Adrenal gland (tissue), 19 donors: ENCODE results near the gene CENPT. TPM values are rescaled to one million over a fixed set of nuclear protein-coding genes. Genes with fewer than 3 reads are reported as not detected.

Experiments used
- DNase-seq, 7 donors: peaks; one replicate each; pipeline ENCODE4 v3.0.0-alpha.2; 2019 to 2020
- H3K27ac ChIP-seq, 5 donors: fragments of 200-600 bp; sonication (generic) in 4 of 5; 1 replicate in 3 of 5; 2 replicates in 2 of 5; pipeline versions ENCODE4 v1.5.1 to v1.8.0; 2016 to 2020; ENCODE audit warnings: mild to moderate bottlenecking in 1 of 5
- H3K27me3 ChIP-seq: fragments of 200-600 bp; 2 replicates; pipeline ENCODE4 v1.8.0; 2021
- H3K36me3 ChIP-seq, 2 donors: fragments of 200-600 bp; replicated peaks in 1 of 2; 1 replicate in 1 of 2; 2 replicates in 1 of 2; pipeline versions ENCODE4 v1.5.1 to v1.8.0; 2018 to 2022
- H3K4me1 ChIP-seq, 2 donors: fragments of 200-600 bp; replicated peaks in 1 of 2; 1 replicate in 1 of 2; 2 replicates in 1 of 2; pipeline versions ENCODE4 v1.5.1 to v1.8.0; 2018 to 2021
- H3K4me3 ChIP-seq, 4 donors: fragments of 200-600 bp; sonication (generic) in 3 of 4; one replicate each; pipeline ENCODE4 v1.5.1; 2016 to 2018
- H3K9me3 ChIP-seq, 3 donors: fragments of 200-600 bp; sonication (generic) in 1 of 3; replicated peaks in 1 of 3; 1 replicate in 2 of 3; 2 replicates in 1 of 3; pipeline versions ENCODE4 v1.5.1 to v1.8.0; 2016 to 2021
- POLR2A ChIP-seq, 2 donors: fragments of 450-650 bp; IDR thresholded peaks; one replicate each; pipeline ENCODE4 v1.6.1; 2017; ENCODE audit warnings: antibody characterized with exemption in 2 of 2, mild to moderate bottlenecking in 2 of 2, moderate library complexity in 1 of 2
- WGBS, 4 donors: extraction: QIAGEN DNeasy Blood & Tissue Kit in 2 of 4; methylation state at CpG; one replicate each; pipeline versions ENCODE4 v1.1.5 to v1.1.7; 2013 to 2017; 5-methylcytosine and 5-hydroxymethylcytosine counted together
- intact Hi-C, 2 donors: fragments of 100-400 bp; cut with DNase I; formaldehyde crosslinking; loops; one replicate each; pipeline versions ENCODE4 v1.14.1 to v1.15.0; 2022 to 2023
- long read RNA-seq, 10 donors: library from polyadenylated mRNA in 3 of 10; unstranded in 2 of 10; stranded (forward) in 1 of 10; transcript quantifications; one replicate each; pipeline ENCODE4 v2.0.0 and lab custom pipeline, GENCODE V29; 2021 to 2026
- polyA plus RNA-seq, 3 donors: library from polyadenylated mRNA; stranded (reverse); fragments of 200-250 nt in 2 of 3; fragments of 350-450 nt in 1 of 3; fragmentation: Illumina TruSeq in 1 of 3; extraction: RNeasy Lipid Tissue Mini Kit (QIAGEN cat#74804) in 1 of 3; gene quantifications; one replicate each; pipeline ENCODE4 v1.2.3, GENCODE V29; 2013 to 2014
- total RNA-seq, 9 donors: library from RNA; depleted of rRNA in 4 of 9; stranded (reverse); fragments of >200 nt in 4 of 9; fragments of 120-200 nt in 1 of 9; fragmentation: NEBNext Ultra II Directional in 1 of 9; extraction: Animal tissue kit (Norgen Biotek cat#: 25700) in 1 of 9; gene quantifications; one replicate each; pipeline versions ENCODE4 v1.1.0 to v1.2.4, GENCODE V29; 2013 to 2023
- TF ChIP-seq, protein P1 (sequence below), 6 experiments: fragments of 450-650 bp in 4 of 6; fragments of 200-600 bp in 2 of 6; sonication (generic) in 1 of 6; IDR thresholded peaks; 1 replicate in 5 of 6; 2 replicates in 1 of 6; pipeline versions ENCODE4 v1.5.1 to v1.8.0; 2016 to 2021; ENCODE audit warnings: antibody characterized with exemption in 6 of 6, mild to moderate bottlenecking in 2 of 6, moderate library complexity in 1 of 6
- donor health status: healthy with polysubstance abuse.
- donor health status: Bipolar disorder and iron deficiency.
- donor health status: DM: yes; HTN: yes; CAD: no.
- donor health status: DM: no; HTN: no; CAD: no.
- donor health status: DM: no; HTN: no; CAD: no.
- donor health status: DM: yes; HTN: yes; CAD: no.

CENPT gene
- total RNA-seq (10 to 100 TPM; 18.1 to 58.6 (median 33.6) TPM), polyA plus RNA-seq (100 to 1,000 TPM in 2 of 3 donors, 10 to 100 TPM in 1; 15.8 to 250 (median 126) TPM)
- long read RNA-seq, donor 1 = 0 reads
- long read RNA-seq, donor 2, partial matches to known transcripts = 13 of 14 reads
- long read RNA-seq, donor 2, other reads (novel, unspliced or antisense) = 0 of 14 reads
- long read RNA-seq, donor 3 = 0 reads
- long read RNA-seq, donor 4, partial matches to known transcripts = 10 of 17 reads
- long read RNA-seq, donor 4, other reads (novel, unspliced or antisense) = 3 of 17 reads
- long read RNA-seq, donor 5, transcript CENPT-233 (10 exons, 2,957 nt) = minor isoform, 6 of 133 reads
- long read RNA-seq, donor 5, transcript CENPT-218 (12 exons, 2,133 nt) = major isoform, 24 of 133 reads
- long read RNA-seq, donor 5, partial matches to known transcripts = 53 of 133 reads
- long read RNA-seq, donor 5, other reads (novel, unspliced or antisense) = 50 of 133 reads
- long read RNA-seq, donor 6, partial matches to known transcripts = 10 of 15 reads
- long read RNA-seq, donor 6, other reads (novel, unspliced or antisense) = 2 of 15 reads
- long read RNA-seq, donor 7, partial matches to known transcripts = 0 of 1 reads
- long read RNA-seq, donor 7, other reads (novel, unspliced or antisense) = 0 of 1 reads
- long read RNA-seq, donor 8, partial matches to known transcripts = 5 of 8 reads
- long read RNA-seq, donor 8, other reads (novel, unspliced or antisense) = 0 of 8 reads
- long read RNA-seq, donor 9, partial matches to known transcripts = 0 of 2 reads
- long read RNA-seq, donor 9, other reads (novel, unspliced or antisense) = 0 of 2 reads
- long read RNA-seq, donor 10, transcript CENPT-218 (12 exons, 2,133 nt) = major isoform, 5 of 126 reads
- long read RNA-seq, donor 10, partial matches to known transcripts = 27 of 126 reads
- long read RNA-seq, donor 10, other reads (novel, unspliced or antisense) = 94 of 126 reads

DNA sequence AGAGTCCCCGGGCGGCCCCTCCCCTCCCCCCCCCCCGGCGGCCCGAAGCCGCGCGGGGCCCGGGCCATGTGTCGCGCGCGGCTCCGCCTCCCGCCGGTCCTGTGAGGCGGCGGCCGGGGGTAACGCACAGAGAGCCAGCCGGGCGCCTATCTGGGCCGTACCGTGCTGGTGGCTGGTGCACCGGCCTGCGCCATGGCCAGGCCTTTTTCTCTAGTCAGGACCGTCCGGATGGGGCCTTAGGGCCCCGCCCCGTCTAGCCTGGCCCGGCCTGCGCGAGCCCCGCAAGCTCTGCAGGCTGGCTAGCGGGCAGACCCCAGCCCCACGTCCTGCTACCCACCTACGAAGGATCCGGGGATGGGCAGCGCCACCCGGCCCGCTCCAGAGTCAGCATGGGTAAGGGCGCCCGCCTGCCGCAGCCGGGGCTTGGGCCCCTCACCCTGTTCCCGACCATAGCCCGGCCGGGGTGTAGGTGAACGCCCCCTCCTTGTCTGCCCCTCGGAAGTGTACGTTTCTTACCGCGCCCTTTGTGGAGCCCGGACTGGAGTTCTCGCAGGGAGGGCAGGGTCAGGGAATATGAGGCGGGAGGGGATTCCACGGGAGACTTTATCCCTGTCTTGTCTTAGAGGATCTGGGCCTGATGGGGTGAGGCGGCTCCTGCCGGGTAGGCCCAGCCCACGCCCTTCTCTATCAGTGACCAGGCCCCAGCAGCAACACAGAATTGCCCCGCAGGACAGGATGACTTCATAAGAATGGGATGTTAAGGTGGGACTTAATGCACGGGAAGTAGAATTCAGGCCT lies at the start of gene CENPT:
Gene CENPT, minus strand, starts transcription at position 630 of the 798 bp plus-strand sequence. CDS start 13,834 bp downstream, outside the sequence.
- no peaks in the 10 kb centered on the region for H3K36me3 ChIP-seq
- peak in 6 of 7 donors; percentile 29 to 82 (median 70) for DNase-seq
- peak within 1 kb of the TSS; percentile 60 to 85 (median 83) for H3K4me3 ChIP-seq
- WGBS, 4 donors = 0 to 1% (median 0%) methylated on average over 9 to 61 of the region's 62 CpGs; no CpG with 5 or more reads in 1 of the 4 donors
- peaks cover 32 to 50% of the 10 kb centered on the region in 2 donors for H3K4me1 ChIP-seq
- peak in 1 of 2 donors; percentile 39 for TF ChIP-seq POLR2A (IDR thresholded peaks at IDR 0.05)
- TF ChIP-seq, protein P1, sequence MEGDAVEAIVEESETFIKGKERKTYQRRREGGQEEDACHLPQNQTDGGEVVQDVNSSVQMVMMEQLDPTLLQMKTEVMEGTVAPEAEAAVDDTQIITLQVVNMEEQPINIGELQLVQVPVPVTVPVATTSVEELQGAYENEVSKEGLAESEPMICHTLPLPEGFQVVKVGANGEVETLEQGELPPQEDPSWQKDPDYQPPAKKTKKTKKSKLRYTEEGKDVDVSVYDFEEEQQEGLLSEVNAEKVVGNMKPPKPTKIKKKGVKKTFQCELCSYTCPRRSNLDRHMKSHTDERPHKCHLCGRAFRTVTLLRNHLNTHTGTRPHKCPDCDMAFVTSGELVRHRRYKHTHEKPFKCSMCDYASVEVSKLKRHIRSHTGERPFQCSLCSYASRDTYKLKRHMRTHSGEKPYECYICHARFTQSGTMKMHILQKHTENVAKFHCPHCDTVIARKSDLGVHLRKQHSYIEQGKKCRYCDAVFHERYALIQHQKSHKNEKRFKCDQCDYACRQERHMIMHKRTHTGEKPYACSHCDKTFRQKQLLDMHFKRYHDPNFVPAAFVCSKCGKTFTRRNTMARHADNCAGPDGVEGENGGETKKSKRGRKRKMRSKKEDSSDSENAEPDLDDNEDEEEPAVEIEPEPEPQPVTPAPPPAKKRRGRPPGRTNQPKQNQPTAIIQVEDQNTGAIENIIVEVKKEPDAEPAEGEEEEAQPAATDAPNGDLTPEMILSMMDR (IDR thresholded peaks at IDR 0.05) = peak in 1 of 6 experiments; percentile 15
- intact Hi-C loops = no loop called here
- H3K9me3 ChIP-seq = no peaks in the 10 kb centered on the region
- no peaks in the 10 kb centered on the region for H3K27me3 ChIP-seq
- H3K27ac ChIP-seq = peak within 1 kb of the TSS; percentile 29 to 95 (median 90)

GRCh38 chr16:67897231-67897630 lies 49.7 kb upstream of the CENPT start:
- H3K27me3 ChIP-seq = no peaks in the 10 kb centered on the region
- WGBS, 4 donors = 52 to 74% (median 63%) methylated on average over 3 of the region's 3 CpGs
- no peak for TF ChIP-seq POLR2A (IDR thresholded peaks at IDR 0.05)
- TF ChIP-seq, protein P1 (IDR thresholded peaks at IDR 0.05) = no peak
- no peak for DNase-seq
- no peaks in the 10 kb centered on the region for H3K9me3 ChIP-seq
- H3K4me3 ChIP-seq = no peak overlapping the region
- peak overlapping the region in 2 of 5 donors; percentile 43 to 56 for H3K27ac ChIP-seq
- H3K36me3 ChIP-seq = no peaks in the 10 kb centered on the region
- intact Hi-C loops = no loop called here
- H3K4me1 ChIP-seq = peaks cover 13 to 31% of the 10 kb centered on the region in 2 donors

- intact Hi-C loops = no loop called here
- H3K36me3 ChIP-seq = no peaks in the 10 kb centered on the region
- peak in 1 of 7 donors; percentile 44 for DNase-seq
- WGBS, 4 donors = 18 to 20% (median 19%) methylated on average over 14 of the region's 14 CpGs
- TF ChIP-seq, protein P1 (IDR thresholded peaks at IDR 0.05) = no peak
- no peak for TF ChIP-seq POLR2A (IDR thresholded peaks at IDR 0.05)
- no peaks in the 10 kb centered on the region for H3K9me3 ChIP-seq
- H3K27me3 ChIP-seq = no peaks in the 10 kb centered on the region
- peak overlapping the region; percentile 91 to 98 (median 96) for H3K27ac ChIP-seq
- peak overlapping the region; percentile 41 to 97 (median 65) for H3K4me3 ChIP-seq
- peaks cover 13 to 31% of the 10 kb centered on the region in 2 donors for H3K4me1 ChIP-seq
Measured at GRCh38 chr16:67893743-67894399, 46.4 kb upstream of the CENPT start.
